ENCODE results near the gene RNF121.

Gene RNF121

GRCh38 chr11:72038491-72038890 lies 109.6 kb downstream of the RNF121 start:
- ChIA-PET POLR2A (ENCODE audit: low non-redundant PET) (no interaction called here), CTCF (interaction anchor here (0.6 to 3.7 kb wide), 4 partner anchors 13 to 538 kb away, joined by 3 to 18 read pairs (median 4); no protein-coding TSS in a partner anchor)
- H3K27ac ChIP-seq, result peak overlapping the region; percentile 100
- TF ChIP-seq CTCF (conservative IDR thresholded peaks at IDR 0.05; ENCODE audit: low read depth), result no peak
- DNase-seq (ENCODE audit: low spot score), result peak; percentile 67

- peak overlapping the region; percentile 100 for H3K27ac ChIP-seq
- no peak for DNase-seq (ENCODE audit: low spot score)
- TF ChIP-seq CTCF (conservative IDR thresholded peaks at IDR 0.05; ENCODE audit: low read depth), result no peak
- ChIA-PET POLR2A (ENCODE audit: low non-redundant PET) (no interaction called here), CTCF (interaction anchor here (0.6 to 3.7 kb wide), 3 partner anchors 14 to 423 kb away, joined by 4 to 18 read pairs (median 5); no protein-coding TSS in a partner anchor)
These were observed 110.4 kb downstream of the RNF121 start for GRCh38 chr11:72039031-72039855.

- DNase-seq (ENCODE audit: low spot score), result no peak
- CTCF ChIA-PET, result interaction anchor here (0.6 to 3.7 kb wide), 4 partner anchors 14 to 603 kb away, joined by 3 to 18 read pairs (median 4); no protein-coding TSS in a partner anchor
- POLR2A ChIA-PET (ENCODE audit: low non-redundant PET), result interaction anchor here (0.9 kb wide), 1 partner anchor 27 kb away, joined by 4 read pairs; no protein-coding TSS in a partner anchor
- peak overlapping the region; percentile 100 for H3K27ac ChIP-seq
- TF ChIP-seq CTCF (conservative IDR thresholded peaks at IDR 0.05; ENCODE audit: low read depth), result no peak
These were observed 111.1 kb downstream of the RNF121 start for GRCh38 chr11:72039856-72040401.

- POLR2A ChIA-PET (ENCODE audit: low non-redundant PET), result interaction anchor here (0.9 kb wide), 1 partner anchor 26 kb away, joined by 4 read pairs; no protein-coding TSS in a partner anchor
- peak overlapping the region; percentile 100 for H3K27ac ChIP-seq
These were observed 111.9 kb downstream of the RNF121 start for GRCh38 chr11:72040491-72041363.

GRCh38 chr11:72041364-72042063 lies 112.7 kb downstream of the RNF121 start:
- ChIA-PET POLR2A (ENCODE audit: low non-redundant PET) (no interaction called here), CTCF (interaction anchor here (0.5 to 3.7 kb wide), 4 partner anchors 16 to 532 kb away, joined by 3 to 18 read pairs (median 4); partner anchors contain the start of genes LRRC51 and NUMA1)
- peak; percentile 57 for DNase-seq (ENCODE audit: low spot score)
- peak overlapping the region; percentile 100 for H3K27ac ChIP-seq
- TF ChIP-seq CTCF (conservative IDR thresholded peaks at IDR 0.05; ENCODE audit: low read depth), result no peak

More at GRCh38 chr11:72040491-72041363, 111.9 kb downstream of the RNF121 start:
- DNase-seq (ENCODE audit: low spot score), result peak; percentile 85
- CTCF ChIA-PET, result interaction anchor here (0.5 to 3.7 kb wide), 8 partner anchors 14 to 755 kb away, joined by 3 to 18 read pairs (median 4); partner anchors contain the start of genes LRRC51 and NUMA1
- TF ChIP-seq CTCF (conservative IDR thresholded peaks at IDR 0.05; ENCODE audit: low read depth), result no peak

Measured in RWPE1 (cell line).